HG02852 (cell line): ENCODE results near the gene UBA52.

Experiments used
- ATAC-seq: cut with Tn5 transposase; IDR thresholded peaks from one replicate; pipeline ENCODE4 v1.9.1; 2021; ENCODE audit warnings: mild to moderate bottlenecking, moderate library complexity; ENCODE audit not compliant: unreplicated experiment

The UBA52 gene

GRCh38 chr19:18607226-18608101, 35.8 kb downstream of the UBA52 start:
- ATAC-seq: no peak

GRCh38 chr19:18608102-18608804, 36.6 kb downstream of the UBA52 start:
- no peak for ATAC-seq

GRCh38 chr19:18608805-18609716, 37.4 kb downstream of the UBA52 start:
- ATAC-seq: no peak

GRCh38 chr19:18609717-18610051, 38.0 kb downstream of the UBA52 start:
- no peak for ATAC-seq

- ATAC-seq: no peak
These were observed 38.5 kb downstream of the UBA52 start for GRCh38 chr19:18610245-18610555.

GRCh38 chr19:18610556-18611326, 39.1 kb downstream of the UBA52 start:
- ATAC-seq: no peak

GRCh38 chr19:18611327-18612050, 39.8 kb downstream of the UBA52 start:
- ATAC-seq: no peak

GRCh38 chr19:18612051-18612771, 40.6 kb downstream of the UBA52 start:
- no peak for ATAC-seq

GRCh38 chr19:18612772-18613588, 41.3 kb downstream of the UBA52 start, which contains the start of gene TMEM59L:
TMEM59L (plus strand) TSS chr19:18612870; CDS start chr19:18612959, 89 bp downstream.
- no peak for ATAC-seq

- no peak for ATAC-seq
These were observed 42.1 kb downstream of the UBA52 start for GRCh38 chr19:18613589-18614234.

GRCh38 chr19:18616023-18616422, 44.4 kb downstream of the UBA52 start:
- no peak for ATAC-seq

- ATAC-seq: no peak
These were observed 45.9 kb downstream of the UBA52 start for GRCh38 chr19:18617562-18617961.

GRCh38 chr19:18618236-18618635, 46.6 kb downstream of the UBA52 start:
- no peak for ATAC-seq

GRCh38 chr19:18620311-18620710, 48.7 kb downstream of the UBA52 start:
- no peak for ATAC-seq

GRCh38 chr19:18620902-18621301, 49.2 kb downstream of the UBA52 start:
- ATAC-seq: no peak

GRCh38 chr19:18626906-18627305, 55.2 kb downstream of the UBA52 start:
- no peak for ATAC-seq
